ENCODE measurements around the gene C14orf132. TPM values are rescaled to one million over a fixed set of nuclear protein-coding genes. Genes with fewer than 3 reads are reported as not detected.

C14orf132 gene
- total and polyA plus RNA-seq, 2 donors (not counting 1 experiment from before 2014, with no cell fraction given): 12.1 to 48.6 TPM

GRCh38 chr14:96097752-96098151 is 58.6 kb downstream of the C14orf132 start:
- H4K20me1 ChIP-seq (ENCODE audit: control insufficient read depth, extremely low read depth, insufficient read depth, low read length): no peaks in the 10 kb centered on the region
- DNase-seq (ENCODE audit: low read depth in 2 of 2): no peak
- H3K9me3 ChIP-seq (ENCODE audit: control insufficient read depth, insufficient read depth, low read depth, low read length): no peaks in the 10 kb centered on the region
- no peak overlapping the region for H3K27ac ChIP-seq (ENCODE audit: insufficient read depth, low read length)
- H3K79me2 ChIP-seq (ENCODE audit: control insufficient read depth, insufficient read depth, low read length): no peaks in the 10 kb centered on the region
- TF ChIP-seq CTCF (conservative IDR thresholded peaks at IDR 0.05 in 1 of 2, IDR thresholded peaks at IDR 0.05 in 1 of 2; ENCODE audit: low read depth in 1 of 2, low read length in 2 of 2): no peak
- TF ChIP-seq EZH2 (IDR thresholded peaks at IDR 0.05; ENCODE audit: low read length, missing control alignments): no peak
- H3K4me2 ChIP-seq (ENCODE audit: extremely low read depth, insufficient read depth, low read length): no peak overlapping the region
- no peaks in the 10 kb centered on the region for H3K36me3 ChIP-seq (ENCODE audit: control insufficient read depth, insufficient read depth, low read length)
- H3K27me3 ChIP-seq (ENCODE audit: control insufficient read depth, insufficient read depth, low read length): no peaks in the 10 kb centered on the region
- peaks cover 16% of the 10 kb centered on the region for H3K4me1 ChIP-seq (ENCODE audit: control insufficient read depth, extremely low read depth, insufficient read depth, low read length)
- H3K4me3 ChIP-seq (replicated peaks in 1 of 4; ENCODE audit: control extremely low read depth in 1 of 4, insufficient read depth in 1 of 4, low read depth in 3 of 4, low read length in 4 of 4): no peak overlapping the region
- no peak overlapping the region for H3K9ac ChIP-seq (ENCODE audit: insufficient read depth, low read length)
- H2AFZ ChIP-seq (ENCODE audit: low read length): no peak overlapping the region

GRCh38 chr14:96098309-96098998 is 59.3 kb downstream of the C14orf132 start:
- no peak overlapping the region for H2AFZ ChIP-seq (ENCODE audit: low read length)
- H3K27ac ChIP-seq (ENCODE audit: insufficient read depth, low read length): no peak overlapping the region
- H3K4me2 ChIP-seq (ENCODE audit: extremely low read depth, insufficient read depth, low read length): no peak overlapping the region
- peak; percentile 53 to 79 for DNase-seq (ENCODE audit: low read depth in 2 of 2)
- no peaks in the 10 kb centered on the region for H4K20me1 ChIP-seq (ENCODE audit: control insufficient read depth, extremely low read depth, insufficient read depth, low read length)
- no peaks in the 10 kb centered on the region for H3K27me3 ChIP-seq (ENCODE audit: control insufficient read depth, insufficient read depth, low read length)
- TF ChIP-seq EZH2 (IDR thresholded peaks at IDR 0.05; ENCODE audit: low read length, missing control alignments) (no peak), CTCF (conservative IDR thresholded peaks at IDR 0.05 in 1 of 2, IDR thresholded peaks at IDR 0.05 in 1 of 2; ENCODE audit: low read depth in 1 of 2, low read length in 2 of 2) (peak; percentile 92 to 95)
- no peaks in the 10 kb centered on the region for H3K79me2 ChIP-seq (ENCODE audit: control insufficient read depth, insufficient read depth, low read length)
- no peaks in the 10 kb centered on the region for H3K9me3 ChIP-seq (ENCODE audit: control insufficient read depth, insufficient read depth, low read depth, low read length)
- H3K36me3 ChIP-seq (ENCODE audit: control insufficient read depth, insufficient read depth, low read length): no peaks in the 10 kb centered on the region
- H3K4me3 ChIP-seq (replicated peaks in 1 of 4; ENCODE audit: control extremely low read depth in 1 of 4, insufficient read depth in 1 of 4, low read depth in 3 of 4, low read length in 4 of 4): no peak overlapping the region
- H3K4me1 ChIP-seq (ENCODE audit: control insufficient read depth, extremely low read depth, insufficient read depth, low read length): peaks cover 16% of the 10 kb centered on the region
- no peak overlapping the region for H3K9ac ChIP-seq (ENCODE audit: insufficient read depth, low read length)

DNA sequence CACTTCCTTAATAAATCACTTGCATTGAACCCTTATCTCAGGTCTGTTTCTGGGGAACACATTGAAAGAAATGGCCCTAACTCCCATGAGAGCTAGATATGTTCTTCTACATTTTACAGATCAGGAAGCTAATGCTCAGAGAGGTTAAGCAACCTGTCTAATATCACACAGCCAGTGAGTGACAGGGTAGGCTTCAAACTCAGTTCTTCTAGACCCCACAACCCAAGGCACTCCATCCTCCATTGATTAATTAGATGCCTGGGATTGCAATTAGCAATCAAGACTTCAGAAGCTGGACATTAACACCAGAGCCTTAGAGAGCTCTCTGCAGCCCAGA is 59.8 kb downstream of the C14orf132 start:
- no peak overlapping the region for H3K4me3 ChIP-seq (replicated peaks in 1 of 4; ENCODE audit: control extremely low read depth in 1 of 4, insufficient read depth in 1 of 4, low read depth in 3 of 4, low read length in 4 of 4)
- H3K27ac ChIP-seq (ENCODE audit: insufficient read depth, low read length): no peak overlapping the region
- H3K4me2 ChIP-seq (ENCODE audit: extremely low read depth, insufficient read depth, low read length): no peak overlapping the region
- TF ChIP-seq CTCF (conservative IDR thresholded peaks at IDR 0.05 in 1 of 2, IDR thresholded peaks at IDR 0.05 in 1 of 2; ENCODE audit: low read depth in 1 of 2, low read length in 2 of 2): no peak
- no peak overlapping the region for H3K9ac ChIP-seq (ENCODE audit: insufficient read depth, low read length)
- H3K79me2 ChIP-seq (ENCODE audit: control insufficient read depth, insufficient read depth, low read length): no peaks in the 10 kb centered on the region
- H4K20me1 ChIP-seq (ENCODE audit: control insufficient read depth, extremely low read depth, insufficient read depth, low read length): no peaks in the 10 kb centered on the region
- no peak for DNase-seq (ENCODE audit: low read depth in 2 of 2)
- no peaks in the 10 kb centered on the region for H3K27me3 ChIP-seq (ENCODE audit: control insufficient read depth, insufficient read depth, low read length)
- no peak overlapping the region for H2AFZ ChIP-seq (ENCODE audit: low read length)
- H3K36me3 ChIP-seq (ENCODE audit: control insufficient read depth, insufficient read depth, low read length): no peaks in the 10 kb centered on the region
- H3K4me1 ChIP-seq (ENCODE audit: control insufficient read depth, extremely low read depth, insufficient read depth, low read length): peaks cover 16% of the 10 kb centered on the region
- H3K9me3 ChIP-seq (ENCODE audit: control insufficient read depth, insufficient read depth, low read depth, low read length): no peaks in the 10 kb centered on the region
